Measurements from ENCODE around the gene GABRB1.

The GABRB1 gene

GRCh38 chr4:47031011-47031678 is at the start of gene GABRB1:
GABRB1 (plus strand) TSS chr4:47031567.
- peak; percentile 66 to 93 (median 84) for DNase-seq
- intact Hi-C loops (cut with DNase I): loop anchor here (5.0 kb wide), 1 partner anchor 189 kb away; no protein-coding TSS in a partner anchor

GRCh38 chr4:46984781-46985180 is 46.6 kb upstream of the GABRB1 start:
- intact Hi-C loops (cut with DNase I): no loop called here
- no peak for DNase-seq

GRCh38 chr4:46986922-46987638 is 44.3 kb upstream of the GABRB1 start:
- intact Hi-C loops (cut with DNase I): no loop called here

GRCh38 chr4:46992338-46992737 is 39.0 kb upstream of the GABRB1 start:
- peak in 41 of 42 donors; percentile 24 to 89 (median 56) for DNase-seq
- intact Hi-C loops (cut with DNase I): no loop called here

More at GRCh38 chr4:46986922-46987638, 44.3 kb upstream of the GABRB1 start:
- no peak for DNase-seq

- DNase-seq: peak; percentile 52 to 94 (median 82)
- intact Hi-C loops (cut with DNase I): no loop called here
Observed at GRCh38 chr4:46993075-46994006, 38.0 kb upstream of the GABRB1 start, which contains the start of gene GABRA4. GABRA4 (minus strand) TSS chr4:46993581; CDS start chr4:46993424, 157 bp downstream.

GRCh38 chr4:46994007-46994405 is 37.4 kb upstream of the GABRB1 start:
- intact Hi-C loops (cut with DNase I): no loop called here
- DNase-seq: peak in 36 of 42 donors; percentile 11 to 69 (median 40)

- intact Hi-C loops (cut with DNase I): no loop called here
- DNase-seq: no peak
Observed at GRCh38 chr4:46999566-46999965, 31.8 kb upstream of the GABRB1 start.

GRCh38 chr4:47000406-47000805 is 31.0 kb upstream of the GABRB1 start:
- no peak for DNase-seq
- intact Hi-C loops (cut with DNase I): no loop called here

- no peak for DNase-seq
- intact Hi-C loops (cut with DNase I): no loop called here
Observed at GRCh38 chr4:47002580-47002979, 28.8 kb upstream of the GABRB1 start.

- intact Hi-C loops (cut with DNase I): no loop called here
- DNase-seq: no peak
Observed at GRCh38 chr4:47010347-47010911, 20.9 kb upstream of the GABRB1 start.

- intact Hi-C loops (cut with DNase I): no loop called here
- no peak for DNase-seq
Observed at GRCh38 chr4:47010912-47011446, 20.4 kb upstream of the GABRB1 start.

- intact Hi-C loops (cut with DNase I): no loop called here
- DNase-seq: no peak
Observed at GRCh38 chr4:47012676-47013075, 18.7 kb upstream of the GABRB1 start.

- intact Hi-C loops (cut with DNase I): no loop called here
Observed at GRCh38 chr4:47013373-47013772, 18.0 kb upstream of the GABRB1 start.

GRCh38 chr4:47017081-47017480 is 14.3 kb upstream of the GABRB1 start:
- no peak for DNase-seq
- intact Hi-C loops (cut with DNase I): no loop called here

More at GRCh38 chr4:47013373-47013772, 18.0 kb upstream of the GABRB1 start:
- DNase-seq: no peak

GRCh38 chr4:47017494-47017893 is 13.9 kb upstream of the GABRB1 start:
- intact Hi-C loops (cut with DNase I): no loop called here

GRCh38 chr4:47031751-47032404 is 511 bp downstream of the GABRB1 start:
- intact Hi-C loops (cut with DNase I): loop anchor here (5.0 kb wide), 1 partner anchor 190 kb away; no protein-coding TSS in a partner anchor
- DNase-seq: peak; percentile 14 to 79 (median 49)

More at GRCh38 chr4:47017494-47017893, 13.9 kb upstream of the GABRB1 start:
- no peak for DNase-seq

- DNase-seq: peak; percentile 69 to 94 (median 84)
- intact Hi-C loops (cut with DNase I): loop anchor here (5.0 kb wide), 1 partner anchor 190 kb away; no protein-coding TSS in a partner anchor
Observed at GRCh38 chr4:47032405-47033106, 1.2 kb downstream of the GABRB1 start.

Data from head of caudate nucleus (tissue), 42 donors.